Subcutaneous adipose tissue (tissue), 4 donors: ENCODE measurements around the gene GIMAP6. TPM values are rescaled to one million over a fixed set of nuclear protein-coding genes. Genes with fewer than 3 reads are reported as not detected.

Source experiments
- CTCF ChIP-seq: fragments of 450-650 bp; IDR thresholded peaks from one replicate; pipeline ENCODE4 v1.5.1; 2016; ENCODE audit warnings: low read depth, mild to moderate bottlenecking, control low read depth, antibody characterized with exemption, moderate library complexity
- total RNA-seq, 4 donors: library from RNA; depleted of rRNA; stranded (reverse); fragments of >200 nt; gene quantifications; one replicate each; pipeline ENCODE4 v1.1.0, GENCODE V29; 2016

GIMAP6 gene
- 10 to 100 TPM; 34.4 to 78.0 (median 43.1) TPM for total RNA-seq

DNA sequence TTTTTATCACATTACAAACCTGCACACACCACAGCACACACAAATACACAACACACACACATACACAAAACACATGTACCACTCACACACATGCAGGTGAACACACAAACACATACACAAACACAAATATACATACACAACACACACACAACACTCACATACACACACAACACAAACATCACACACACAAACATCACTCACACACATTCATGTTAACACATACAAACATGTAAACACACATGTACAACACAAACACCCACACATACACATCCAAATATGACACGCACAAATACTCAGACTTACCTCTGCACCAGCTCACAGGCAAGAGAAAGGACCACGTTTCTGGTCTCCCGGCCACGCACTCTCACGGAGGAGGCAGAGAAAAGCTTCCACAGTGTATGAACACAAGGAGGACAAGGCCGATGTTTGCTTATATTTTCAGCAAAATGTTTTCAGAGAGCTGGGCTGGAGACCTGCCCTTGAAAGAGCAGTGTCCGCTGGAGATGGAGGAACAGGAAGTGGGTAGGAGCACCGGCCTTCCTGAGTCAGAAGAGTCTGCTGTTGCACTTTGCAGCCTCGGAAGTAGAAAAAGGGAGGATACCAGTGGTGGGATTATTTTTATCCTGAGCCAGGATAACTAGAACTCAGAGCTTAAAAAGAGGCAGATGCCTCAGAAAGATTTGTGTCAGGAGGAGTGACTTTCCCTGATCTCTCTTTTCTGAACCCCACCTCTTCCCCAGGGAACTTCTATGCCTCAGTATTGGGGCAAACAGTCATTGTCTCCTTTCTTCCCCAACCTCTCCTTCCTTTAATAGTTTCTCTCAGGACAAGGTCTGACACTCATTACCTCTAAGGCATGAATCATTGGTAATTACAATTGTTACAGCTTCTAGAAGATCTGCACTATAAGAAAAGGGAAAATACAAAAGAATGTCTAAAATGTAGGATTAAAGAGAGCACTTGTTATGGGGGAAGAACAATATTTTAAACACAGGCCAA is at the start of gene GIMAP6:
Gene GIMAP6, minus strand, starts transcription at position 520 of the 999 bp plus-strand sequence. CDS start 2,243 bp downstream, outside the sequence.
- TF ChIP-seq CTCF = no peak

GRCh38 chr7:150675714-150676113 is 43.5 kb upstream of the GIMAP6 start:
- TF ChIP-seq CTCF = no peak

GRCh38 chr7:150668977-150669376 is 36.8 kb upstream of the GIMAP6 start:
- no peak for TF ChIP-seq CTCF

DNA sequence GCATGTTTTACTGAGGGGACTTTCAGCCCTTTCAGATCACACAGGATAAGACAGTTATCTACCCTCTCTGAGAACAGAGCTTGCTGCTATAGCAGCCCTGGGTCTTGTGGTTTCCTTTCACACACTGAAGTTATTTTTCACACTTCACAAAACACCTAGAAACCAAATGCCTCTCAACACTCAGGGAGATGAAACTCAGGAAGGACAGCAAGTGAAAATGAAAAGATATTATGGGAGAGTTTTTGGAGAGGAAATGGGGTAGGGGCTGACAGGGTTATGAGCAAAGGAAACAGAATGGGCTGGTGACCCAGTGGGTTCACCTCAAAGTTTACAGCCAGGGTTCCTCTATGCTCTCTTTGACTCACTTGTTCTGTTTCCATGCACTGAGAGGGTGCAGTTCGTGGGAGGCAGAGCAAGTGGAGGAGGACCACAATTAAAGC is 36.3 kb upstream of the GIMAP6 start:
- no peak for TF ChIP-seq CTCF

DNA sequence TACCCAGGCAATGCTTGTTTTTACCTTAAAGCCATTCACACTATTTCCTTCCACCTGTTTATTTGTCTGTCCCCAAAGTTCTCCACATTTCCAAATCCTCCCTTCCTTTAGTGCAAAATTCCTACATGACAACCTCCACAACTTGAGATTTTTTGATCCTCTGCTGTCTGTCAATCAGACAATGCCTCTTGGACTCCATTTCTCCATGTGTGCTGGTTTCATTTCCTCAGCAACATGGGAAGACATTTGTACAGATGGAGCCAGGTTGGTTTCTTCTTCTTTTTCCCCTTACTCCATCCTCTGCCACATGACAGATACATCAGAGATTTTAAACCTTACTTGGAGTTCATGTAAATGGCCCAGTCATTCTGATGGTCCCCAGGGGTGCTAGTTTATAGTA is 34.2 kb upstream of the GIMAP6 start:
- TF ChIP-seq CTCF = no peak

GRCh38 chr7:150665896-150666295 is 33.7 kb upstream of the GIMAP6 start:
- TF ChIP-seq CTCF = no peak

GRCh38 chr7:150665089-150665748 is 33.0 kb upstream of the GIMAP6 start:
- TF ChIP-seq CTCF = no peak
